SH-SY5Y (cell line): ENCODE measurements around the gene CLEC3B.

Experiments used
- GATA2 ChIP-seq: IDR thresholded peaks from 2 replicates; pipeline ENCODE4 v1.6.1; 2011; ENCODE audit warnings: mild to moderate bottlenecking, low read depth, low read length
- GATA3 ChIP-seq: IDR thresholded peaks from 2 replicates; pipeline ENCODE4 v1.6.1; 2011; ENCODE audit warnings: low read depth, mild to moderate bottlenecking, low read length, moderate library complexity

DNA sequence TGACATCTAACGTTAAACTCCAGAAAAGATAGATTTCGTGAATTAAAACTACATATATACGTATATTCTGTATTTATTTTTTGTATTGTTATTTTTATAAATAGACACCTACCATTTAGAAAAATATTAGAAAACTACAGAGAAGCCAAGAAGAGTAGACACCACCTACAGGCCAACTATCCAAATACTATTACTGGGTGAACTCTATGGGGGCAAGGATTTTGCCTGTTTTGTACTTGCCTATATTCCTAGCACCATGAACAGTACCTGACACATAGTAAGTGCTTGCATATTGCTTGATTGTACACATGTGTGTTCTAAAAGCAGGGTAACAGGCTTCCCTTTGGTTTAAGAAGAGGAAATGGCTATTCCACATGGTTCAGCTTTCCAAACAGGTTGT, 24.4 kb upstream of the CLEC3B start:
- no peak for TF ChIP-seq GATA3
- no peak for TF ChIP-seq GATA2
